A549 (cell line): ENCODE results near the gene LRRC51. TPM values are rescaled to one million over a fixed set of nuclear protein-coding genes. Genes with fewer than 3 reads are reported as not detected.

Experiments
- ATAC-seq, 2 experiments: fragments of 200-7000 bp in 1 of 2; fragments of >200 bp in 1 of 2; cut with Nextera tagmentation in 1 of 2; cut with Tn5 transposase in 1 of 2; 3 replicates each; pipeline versions ENCODE4 v1.8.0 to v1.9.1; 2018 to 2020; ENCODE audit warnings: mild to moderate bottlenecking in 1 of 2, moderate library complexity in 1 of 2
- CTCF ChIA-PET: fragments of 300-600 bp; sonication (Branson Sonifier 250); formaldehyde crosslinking; extraction: SDS; loops from one replicate; lab custom pipeline; 2021; ENCODE audit warnings: antibody characterized with exemption, inconsistent platforms; lab: Yijun Ruan, JAX
- POLR2A ChIA-PET: fragments of 350-600 bp; formaldehyde crosslinking; extraction: SDS; loops from one replicate; lab custom pipeline; 2021; ENCODE audit warnings: antibody characterized with exemption, inconsistent platforms; lab: Yijun Ruan, JAX
- DNase-seq, 2 experiments: peaks; one replicate each; pipeline versions ENCODE4 v3.0.0 to v3.0.0-alpha.2; 2011 to 2016; ENCODE audit warnings: low read depth in 1 of 2, low spot score in 1 of 2
- FAIRE-seq: peaks from 2 replicates; lab custom pipeline; 2011; peaks lifted over from hg19 to GRCh38; lab: Jason Lieb, UNC
- H3K27ac ChIP-seq, 2 experiments: fragments of >200 bp; sonication (Bioruptor Twin); formaldehyde crosslinking; 3 replicates each; pipeline ENCODE4 v1.5.1; 2016 to 2017
- H3K4me1 ChIP-seq: fragments of >200 bp; sonication (Bioruptor Twin); formaldehyde crosslinking; 3 replicates; pipeline ENCODE4 v1.6.1; 2016
- H3K4me2 ChIP-seq: fragments of >200 bp; sonication (Bioruptor Twin); formaldehyde crosslinking; 3 replicates; pipeline ENCODE4 v1.6.1; 2016
- H3K4me3 ChIP-seq: fragments of >200 bp; sonication (Bioruptor Twin); formaldehyde crosslinking; 3 replicates; pipeline ENCODE4 v1.5.1; 2016
- H3K9me3 ChIP-seq: fragments of >200 bp; sonication (Bioruptor Twin); formaldehyde crosslinking; 3 replicates; pipeline ENCODE4 v1.6.1; 2016
- ATOH8 ChIP-seq: fragments of 250-450 bp; sonication (Bioruptor Pico); IDR thresholded peaks from 2 replicates; pipeline ENCODE4 v1.5.0; 2020; ENCODE audit warnings: low read depth, mild to moderate bottlenecking, moderate library complexity
- CBX2 ChIP-seq: fragments of 200-600 bp; sonication (generic); IDR thresholded peaks from 2 replicates; pipeline ENCODE4 v1.6.1; 2016; ENCODE audit warnings: low read depth, mild to moderate bottlenecking, borderline replicate concordance
- CBX8 ChIP-seq: fragments of 200-600 bp; sonication (generic); IDR thresholded peaks from 2 replicates; pipeline ENCODE4 v1.6.1; 2016
- CHD2 ChIP-seq: fragments of 150-350 bp; IDR thresholded peaks from 2 replicates; pipeline ENCODE4 v1.6.1; 2014; ENCODE audit warnings: low read length; ENCODE audit not compliant: partially characterized antibody
- CHD4 ChIP-seq: fragments of 200-600 bp; sonication (generic); IDR thresholded peaks from 2 replicates; pipeline ENCODE4 v1.6.1; 2016; ENCODE audit warnings: antibody characterized with exemption, mild to moderate bottlenecking, borderline replicate concordance
- EHF ChIP-seq: fragments of 250-450 bp; sonication (Bioruptor Pico); IDR thresholded peaks from 2 replicates; pipeline ENCODE4 v1.5.0; 2020; ENCODE audit warnings: mild to moderate bottlenecking
- EHMT2 ChIP-seq: fragments of 200-600 bp; sonication (generic); IDR thresholded peaks from 2 replicates; pipeline ENCODE4 v1.6.1; 2016; ENCODE audit warnings: antibody characterized with exemption, low read depth, mild to moderate bottlenecking, moderate library complexity
- ESRRA ChIP-seq: fragments of 150-350 bp; IDR thresholded peaks from 2 replicates; pipeline ENCODE4 v1.6.1; 2014; ENCODE audit warnings: mild to moderate bottlenecking, low read length, borderline replicate concordance
- FOSB ChIP-seq: fragments of 250-450 bp; sonication (Bioruptor Pico); IDR thresholded peaks from 2 replicates; pipeline ENCODE4 v1.5.0; 2020; ENCODE audit warnings: mild to moderate bottlenecking, moderate library complexity
- FOSL2 ChIP-seq, 2 experiments: fragments of 450-650 bp in 1 of 2; fragments of >200 bp in 1 of 2; sonication (Bioruptor Twin) in 1 of 2; formaldehyde crosslinking; IDR thresholded peaks; 2 replicates each; pipeline versions ENCODE4 v1.5.0 to v1.6.1; 2016 to 2020; ENCODE audit warnings: mild to moderate bottlenecking in 1 of 2, moderate library complexity in 1 of 2
- FOXS1 ChIP-seq: fragments of 250-450 bp; sonication (Bioruptor Pico); IDR thresholded peaks from 2 replicates; pipeline ENCODE4 v1.5.0; 2020; ENCODE audit warnings: mild to moderate bottlenecking, moderate library complexity
- GATA3 ChIP-seq: IDR thresholded peaks from 2 replicates; pipeline ENCODE4 v1.6.1; 2012; ENCODE audit warnings: borderline replicate concordance
- HDAC2 ChIP-seq: fragments of 200-600 bp; sonication (generic); IDR thresholded peaks from 2 replicates; pipeline ENCODE4 v1.6.1; 2016
- HMGXB4 ChIP-seq: fragments of 250-450 bp; sonication (Bioruptor Pico); IDR thresholded peaks from 2 replicates; pipeline ENCODE4 v1.5.0; 2021; ENCODE audit warnings: mild to moderate bottlenecking, moderate library complexity, borderline replicate concordance
- HOXB5 ChIP-seq: fragments of 250-450 bp; sonication (Bioruptor Pico); IDR thresholded peaks from 2 replicates; pipeline ENCODE4 v1.5.0; 2020; ENCODE audit warnings: mild to moderate bottlenecking, moderate library complexity
- KDM1A ChIP-seq: fragments of 200-600 bp; sonication (generic); IDR thresholded peaks from 2 replicates; pipeline ENCODE4 v1.6.1; 2016; ENCODE audit warnings: low read depth, mild to moderate bottlenecking
- KDM5A ChIP-seq: fragments of 200-600 bp; sonication (generic); IDR thresholded peaks from 2 replicates; pipeline ENCODE4 v1.6.1; 2016; ENCODE audit warnings: antibody characterized with exemption, mild to moderate bottlenecking
- RFX5 ChIP-seq: fragments of 450-650 bp; IDR thresholded peaks from 2 replicates; pipeline ENCODE4 v1.7.1; 2014; ENCODE audit warnings: antibody characterized with exemption, mild to moderate bottlenecking, moderate library complexity
- TFCP2L1 ChIP-seq: fragments of 250-450 bp; sonication (Bioruptor Pico); IDR thresholded peaks from 2 replicates; pipeline ENCODE4 v1.5.0; 2021; ENCODE audit warnings: mild to moderate bottlenecking
- WGBS: methylation state at CpG from one replicate; pipeline ENCODE4 v1.1.6; 2017; ENCODE audit errors: missing lambda C conversion rate; 5-methylcytosine and 5-hydroxymethylcytosine counted together
- polyA plus RNA-seq, 4 experiments: library from polyadenylated mRNA; depleted of rRNA in 3 of 4; stranded (reverse); fragments of >200 nt; fragmentation: RNase III in 1 of 4; extraction: RNeasy Plus Mini Kit Qiagen cat#74134 plus additional on column Dnase treatment in 1 of 4; gene quantifications; 2 replicates in 3 of 4; 3 replicates in 1 of 4; pipeline ENCODE4 v1.2.3, GENCODE V29; 2011 to 2017

LRRC51 gene
- polyA plus RNA-seq, 2 of the 4 experiments (the other 2 are of a cell fraction): 8.2 to 14.3 TPM

GRCh38 chr11:72103754-72104167, 23.1 kb downstream of the LRRC51 start:
- CTCF ChIA-PET: interaction anchor here (1.0 to 1.9 kb wide), 3 partner anchors 18 to 79 kb away, joined by 3 to 8 read pairs (median 5); no protein-coding TSS in a partner anchor
- WGBS: 87% methylated on average over 11 of the region's 11 CpGs
- FAIRE-seq: no peak

DNA sequence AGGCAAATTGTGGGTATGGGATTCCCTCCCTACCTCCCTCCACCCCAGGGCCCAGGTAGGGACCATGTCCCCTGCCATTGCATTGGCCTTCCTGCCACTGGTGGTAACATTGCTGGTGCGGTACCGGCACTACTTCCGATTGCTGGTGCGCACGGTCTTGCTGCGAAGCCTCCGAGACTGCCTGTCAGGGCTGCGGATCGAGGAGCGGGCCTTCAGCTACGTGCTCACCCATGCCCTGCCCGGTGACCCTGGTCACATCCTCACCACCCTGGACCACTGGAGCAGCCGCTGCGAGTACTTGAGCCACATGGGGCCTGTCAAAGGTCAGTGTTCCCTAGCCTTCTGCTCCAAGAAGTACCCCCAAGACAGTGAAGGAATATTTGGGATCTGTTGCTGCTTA, 25.2 kb downstream of the LRRC51 start, which contains the start of gene TOMT:
Gene TOMT (plus strand): TSS at position 37 of the 400 bp plus-strand sequence. CDS start 28 bp downstream, at position 65.
- ChIA-PET POLR2A (no interaction called here), CTCF (interaction anchor here (0.6 to 6.7 kb wide), 8 partner anchors 15 to 325 kb away, joined by 3 to 23 read pairs (median 4); no protein-coding TSS in a partner anchor)
- no peak for DNase-seq
- no peak for ATAC-seq
- WGBS: 93% methylated on average over 7 of the region's 14 CpGs
- no peak within 1 kb of the TSS for H3K4me3 ChIP-seq
- no peak for FAIRE-seq
- H3K4me1 ChIP-seq: peaks cover 14% of the 10 kb centered on the region
- no peak for TF ChIP-seq ATOH8 (CRISPR knock-in tag)
- no peak within 1 kb of the TSS for H3K4me2 ChIP-seq
- no peak within 1 kb of the TSS for H3K27ac ChIP-seq
- H3K9me3 ChIP-seq: no peaks in the 10 kb centered on the region

More at GRCh38 chr11:72103754-72104167, 23.1 kb downstream of the LRRC51 start:
- ATAC-seq (no peak), DNase-seq (no peak)
- TF ChIP-seq RFX5: no peak
- no peak for TF ChIP-seq CHD2
- TF ChIP-seq KDM5A: no peak
- TF ChIP-seq HDAC2: no peak
- no peak for TF ChIP-seq CBX8
- no peak for TF ChIP-seq EHMT2
- no peak for TF ChIP-seq EHF (CRISPR knock-in tag)
- no peak for TF ChIP-seq TFCP2L1
- no peak for TF ChIP-seq ESRRA
- TF ChIP-seq FOSB (CRISPR knock-in tag): no peak
- TF ChIP-seq FOXS1 (CRISPR knock-in tag): no peak
- no peak for TF ChIP-seq HOXB5 (CRISPR knock-in tag)
- no peak for TF ChIP-seq CBX2
- H3K27ac ChIP-seq: peak overlapping the region; percentile 73 to 93
- POLR2A ChIA-PET: interaction anchor here (3.3 kb wide), 1 partner anchor 9 kb away, joined by 20 read pairs; the partner anchor contains the start of gene ANAPC15
- H3K4me2 ChIP-seq: peak overlapping the region; percentile 66
- peaks cover 14% of the 10 kb centered on the region for H3K4me1 ChIP-seq
- no peaks in the 10 kb centered on the region for H3K9me3 ChIP-seq
- H3K4me3 ChIP-seq: 0 out of 3 replicates have a peak overlapping the region, but pooled peaks have one; percentile 15

DNA sequence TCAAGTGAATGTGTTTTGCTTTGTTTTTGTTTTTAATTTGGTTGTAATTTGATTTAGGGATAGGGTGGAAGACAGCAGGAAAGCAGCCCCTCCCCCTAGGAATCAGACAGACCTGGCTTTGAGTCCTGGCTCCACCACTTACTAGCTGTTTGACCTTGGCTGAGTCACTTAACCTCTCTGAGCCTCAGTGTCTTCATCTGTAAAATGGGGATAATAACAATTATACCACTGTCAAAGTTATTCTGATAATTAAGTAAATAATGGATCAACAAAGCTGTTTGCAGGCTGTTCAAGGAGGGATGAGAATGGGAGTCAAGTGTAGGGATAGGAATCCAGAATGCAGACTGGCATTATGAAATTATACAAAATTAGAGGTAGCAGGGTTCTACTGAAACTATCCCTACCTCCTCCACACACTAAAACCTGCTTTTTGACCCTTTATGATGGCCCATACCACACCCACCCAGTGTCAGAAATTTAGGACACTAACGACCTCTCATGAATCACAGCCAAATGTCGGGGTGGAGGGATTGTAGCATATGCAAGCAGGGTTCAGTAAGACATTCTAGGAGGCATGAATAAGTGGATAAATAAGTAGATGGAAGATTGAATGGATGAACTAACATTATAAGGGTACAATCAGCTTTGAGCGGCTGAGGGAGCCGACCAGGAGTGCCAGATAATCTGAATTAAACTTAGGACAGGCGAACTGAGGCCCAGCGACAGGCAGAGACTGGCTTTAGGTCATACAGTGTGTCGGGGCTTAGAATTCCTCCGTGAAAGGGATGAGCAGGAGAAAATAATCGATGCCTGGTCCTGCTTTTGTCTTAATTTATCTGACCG, 30.9 kb downstream of the LRRC51 start:
- TF ChIP-seq HMGXB4 (CRISPR knock-in tag) (no peak), TFCP2L1 (no peak), GATA3 (no peak), CHD4 (peak; percentile 43; the same call in 1 of the 2 replicates), FOSL2 (IDR thresholded peaks at IDR 0.05) (no peak), FOSL2 (CRISPR knock-in tag; IDR thresholded peaks at IDR 0.05) (0 out of 2 replicates have a peak, but pooled peaks have one; percentile 6), ESRRA (peak; percentile 89; the same call in 1 of the 2 replicates), KDM1A (peak; percentile 15; the same call in 1 of the 2 replicates)
- no peak for DNase-seq
- H3K4me2 ChIP-seq: peak overlapping the region; percentile 80
- H3K9me3 ChIP-seq: no peaks in the 10 kb centered on the region
- peaks cover 9% of the 10 kb centered on the region; the same call in 2 of the 3 replicates for H3K4me1 ChIP-seq
- no peak for FAIRE-seq
- H3K27ac ChIP-seq: peak overlapping the region; percentile 94 to 97
- peak overlapping the region; percentile 51 for H3K4me3 ChIP-seq
- ATAC-seq: peak; percentile 19 to 39
- 3% methylated on average over 10 of the region's 10 CpGs for WGBS
- ChIA-PET CTCF (interaction anchor here (0.7 to 3.0 kb wide), 10 partner anchors 33 to 320 kb away, joined by 3 to 26 read pairs (median 3); no protein-coding TSS in a partner anchor), POLR2A (interaction anchor here (0.6 to 1.6 kb wide), 12 partner anchors 9 to 124 kb away, joined by 3 to 20 read pairs (median 3); partner anchors contain the start of gene LAMTOR1)
